PC-9 (cell line): Measurements from ENCODE around the gene CSRP1.

ENCODE experiments used
- EZH2 ChIP-seq: fragments of 200-600 bp; sonication (generic); IDR thresholded peaks from 2 replicates; pipeline ENCODE4 v1.8.0; 2017; ENCODE audit warnings: antibody characterized with exemption, low read depth
- TF ChIP-seq, protein P1 (sequence below): fragments of 200-600 bp; sonication (generic); conservative IDR thresholded peaks from 2 replicates; pipeline ENCODE4 v1.6.1; 2017; ENCODE audit warnings: mixed run types, antibody characterized with exemption, mild to moderate bottlenecking, moderate library complexity

DNA sequence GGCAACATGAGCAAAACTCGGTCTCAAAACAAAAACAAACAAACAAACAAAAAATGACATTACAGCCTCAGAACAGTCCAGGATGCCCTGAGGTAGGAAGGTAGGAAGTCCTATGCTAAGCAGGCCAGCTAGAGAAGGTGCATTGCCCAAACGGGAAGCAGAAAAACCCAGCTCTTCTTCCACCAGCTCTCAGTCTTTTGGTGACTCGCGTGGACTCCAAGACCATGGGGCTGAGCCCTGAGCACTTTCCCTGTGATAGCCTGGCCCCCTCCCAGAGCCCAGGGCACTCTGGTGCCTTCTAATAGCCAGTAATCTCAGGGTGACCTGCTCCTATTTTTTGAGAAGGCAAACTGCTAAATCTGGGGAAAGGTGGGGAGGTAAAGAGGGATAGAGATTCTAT, 54.1 kb downstream of the CSRP1 start:
- TF ChIP-seq, protein P1, sequence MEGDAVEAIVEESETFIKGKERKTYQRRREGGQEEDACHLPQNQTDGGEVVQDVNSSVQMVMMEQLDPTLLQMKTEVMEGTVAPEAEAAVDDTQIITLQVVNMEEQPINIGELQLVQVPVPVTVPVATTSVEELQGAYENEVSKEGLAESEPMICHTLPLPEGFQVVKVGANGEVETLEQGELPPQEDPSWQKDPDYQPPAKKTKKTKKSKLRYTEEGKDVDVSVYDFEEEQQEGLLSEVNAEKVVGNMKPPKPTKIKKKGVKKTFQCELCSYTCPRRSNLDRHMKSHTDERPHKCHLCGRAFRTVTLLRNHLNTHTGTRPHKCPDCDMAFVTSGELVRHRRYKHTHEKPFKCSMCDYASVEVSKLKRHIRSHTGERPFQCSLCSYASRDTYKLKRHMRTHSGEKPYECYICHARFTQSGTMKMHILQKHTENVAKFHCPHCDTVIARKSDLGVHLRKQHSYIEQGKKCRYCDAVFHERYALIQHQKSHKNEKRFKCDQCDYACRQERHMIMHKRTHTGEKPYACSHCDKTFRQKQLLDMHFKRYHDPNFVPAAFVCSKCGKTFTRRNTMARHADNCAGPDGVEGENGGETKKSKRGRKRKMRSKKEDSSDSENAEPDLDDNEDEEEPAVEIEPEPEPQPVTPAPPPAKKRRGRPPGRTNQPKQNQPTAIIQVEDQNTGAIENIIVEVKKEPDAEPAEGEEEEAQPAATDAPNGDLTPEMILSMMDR = no peak
- TF ChIP-seq EZH2 = no peak
